ENCODE data around the gene KIRREL1. TPM values are rescaled to one million over a fixed set of nuclear protein-coding genes. Genes with fewer than 3 reads are reported as not detected.

The KIRREL1 gene
- total RNA-seq, 1 experiment from 2014 or later: 101 TPM

GRCh38 chr1:158115126-158115525, 121.7 kb downstream of the KIRREL1 start:
- CTCF ChIA-PET: interaction anchor here (0.8 to 33.5 kb wide), 7 partner anchors 2 to 138 kb away, joined by 3 to 2587 read pairs (median 210); partner anchors contain the start of gene KIRREL1
- no peak for DNase-seq (ENCODE audit: unreplicated experiment)
- peaks cover 11% of the 10 kb centered on the region for H3K27me3 Mint-ChIP-seq (ENCODE audit: insufficient read depth, unreplicated experiment)
- no TSS peak for BruUV-seq (replicated peaks)
- no peak overlapping the region for H3K27ac Mint-ChIP-seq (ENCODE audit: low read depth, unreplicated experiment)
- H3K36me3 Mint-ChIP-seq (ENCODE audit: insufficient read depth, unreplicated experiment): no peaks in the 10 kb centered on the region
- POLR2A ChIA-PET: no interaction called here
- no peak overlapping the region for H3K4me3 Mint-ChIP-seq (ENCODE audit: unreplicated experiment)
- TF ChIP-seq, protein P1, sequence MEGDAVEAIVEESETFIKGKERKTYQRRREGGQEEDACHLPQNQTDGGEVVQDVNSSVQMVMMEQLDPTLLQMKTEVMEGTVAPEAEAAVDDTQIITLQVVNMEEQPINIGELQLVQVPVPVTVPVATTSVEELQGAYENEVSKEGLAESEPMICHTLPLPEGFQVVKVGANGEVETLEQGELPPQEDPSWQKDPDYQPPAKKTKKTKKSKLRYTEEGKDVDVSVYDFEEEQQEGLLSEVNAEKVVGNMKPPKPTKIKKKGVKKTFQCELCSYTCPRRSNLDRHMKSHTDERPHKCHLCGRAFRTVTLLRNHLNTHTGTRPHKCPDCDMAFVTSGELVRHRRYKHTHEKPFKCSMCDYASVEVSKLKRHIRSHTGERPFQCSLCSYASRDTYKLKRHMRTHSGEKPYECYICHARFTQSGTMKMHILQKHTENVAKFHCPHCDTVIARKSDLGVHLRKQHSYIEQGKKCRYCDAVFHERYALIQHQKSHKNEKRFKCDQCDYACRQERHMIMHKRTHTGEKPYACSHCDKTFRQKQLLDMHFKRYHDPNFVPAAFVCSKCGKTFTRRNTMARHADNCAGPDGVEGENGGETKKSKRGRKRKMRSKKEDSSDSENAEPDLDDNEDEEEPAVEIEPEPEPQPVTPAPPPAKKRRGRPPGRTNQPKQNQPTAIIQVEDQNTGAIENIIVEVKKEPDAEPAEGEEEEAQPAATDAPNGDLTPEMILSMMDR (IDR thresholded peaks at IDR 0.05; ENCODE audit: unreplicated experiment): no peak
- H3K9me3 Mint-ChIP-seq (ENCODE audit: unreplicated experiment): no peaks in the 10 kb centered on the region
- H3K4me1 Mint-ChIP-seq (ENCODE audit: insufficient read depth, unreplicated experiment): peaks cover 11% of the 10 kb centered on the region
- intact Hi-C loops (cut with micrococcal nuclease): no loop called here

DNA sequence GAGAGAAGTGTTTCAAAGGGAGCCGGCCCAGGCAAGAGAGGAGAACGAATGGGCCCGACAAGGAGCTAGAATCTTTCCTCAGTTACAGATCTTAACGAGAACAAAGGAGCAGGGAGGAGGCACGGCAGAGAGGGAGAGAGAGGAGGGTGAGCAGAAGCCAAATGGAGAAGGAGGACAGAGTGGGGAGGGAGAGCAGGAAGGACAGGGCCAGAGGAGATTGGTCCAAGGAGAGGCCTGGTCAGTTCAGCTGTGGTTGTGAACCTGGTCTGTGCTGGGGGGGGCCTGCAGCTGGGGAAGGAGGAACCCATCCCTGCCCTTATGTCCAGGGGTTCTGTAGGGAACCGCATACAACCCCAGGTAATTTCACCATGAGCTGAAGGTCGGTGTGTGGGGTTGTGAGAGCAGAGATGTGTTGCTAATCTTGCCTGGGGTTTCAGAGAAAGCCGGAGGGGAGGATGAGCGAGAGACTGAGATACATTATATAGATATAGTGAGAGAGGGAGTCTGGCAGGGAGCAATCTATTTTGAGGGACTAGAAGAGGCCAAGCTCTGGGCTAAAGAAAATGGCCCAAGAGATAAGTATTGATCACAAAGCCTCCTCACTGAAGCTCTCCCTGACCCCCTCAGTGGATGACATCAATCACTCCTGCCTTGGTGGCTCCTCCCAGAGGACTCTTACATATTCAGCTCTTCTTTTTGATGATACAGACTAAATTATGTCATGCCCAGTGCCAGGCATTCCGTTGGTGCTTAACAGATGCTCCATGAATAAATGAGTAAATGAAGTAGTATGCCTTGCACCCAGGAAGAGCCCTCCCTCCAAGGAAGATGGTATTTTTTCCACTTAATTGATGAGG, 123.1 kb downstream of the KIRREL1 start:
- POLR2A ChIA-PET: interaction anchor here (0.9 to 1.0 kb wide), 2 partner anchors 13 to 127 kb away, joined by 4 to 5 read pairs; no protein-coding TSS in a partner anchor
- no peak overlapping the region for H3K27ac Mint-ChIP-seq (ENCODE audit: low read depth, unreplicated experiment)

GRCh38 chr1:158117854-158118704, 124.6 kb downstream of the KIRREL1 start:
- H3K27ac Mint-ChIP-seq (ENCODE audit: low read depth, unreplicated experiment): no peak overlapping the region
- peak; percentile 65 for DNase-seq (ENCODE audit: unreplicated experiment)
- H3K27me3 Mint-ChIP-seq (ENCODE audit: insufficient read depth, unreplicated experiment): peaks cover 11% of the 10 kb centered on the region
- intact Hi-C loops (cut with micrococcal nuclease): no loop called here
- no TSS peak for BruUV-seq (replicated peaks)
- ChIA-PET POLR2A (interaction anchor here (0.5 to 2.8 kb wide), 3 partner anchors 98 to 149 kb away, joined by 3 to 13 read pairs (median 3); no protein-coding TSS in a partner anchor), CTCF (interaction anchor here (0.5 to 33.5 kb wide), 18 partner anchors 1 to 1071 kb away, joined by 3 to 2587 read pairs (median 4); partner anchors contain the start of gene KIRREL1)
- TF ChIP-seq, protein P1 (IDR thresholded peaks at IDR 0.05; ENCODE audit: unreplicated experiment): peak; percentile 55
- H3K9me3 Mint-ChIP-seq (ENCODE audit: unreplicated experiment): no peaks in the 10 kb centered on the region
- peaks cover 11% of the 10 kb centered on the region for H3K4me1 Mint-ChIP-seq (ENCODE audit: insufficient read depth, unreplicated experiment)
- no peak overlapping the region for H3K4me3 Mint-ChIP-seq (ENCODE audit: unreplicated experiment)
- H3K36me3 Mint-ChIP-seq (ENCODE audit: insufficient read depth, unreplicated experiment): no peaks in the 10 kb centered on the region

More for the DNA sequence above, 123.1 kb downstream of the KIRREL1 start:
- Mint-ChIP-seq H3K36me3 (ENCODE audit: insufficient read depth, unreplicated experiment) (no peaks in the 10 kb centered on the region), H3K4me3 (ENCODE audit: unreplicated experiment) (no peak overlapping the region), H3K4me1 (ENCODE audit: insufficient read depth, unreplicated experiment) (peaks cover 11% of the 10 kb centered on the region), H3K9me3 (ENCODE audit: unreplicated experiment) (no peaks in the 10 kb centered on the region), H3K27me3 (ENCODE audit: insufficient read depth, unreplicated experiment) (peaks cover 11% of the 10 kb centered on the region)
- no TSS peak for BruUV-seq (replicated peaks)
- intact Hi-C loops (cut with micrococcal nuclease): no loop called here
- TF ChIP-seq, protein P1 (IDR thresholded peaks at IDR 0.05; ENCODE audit: unreplicated experiment): no peak
- CTCF ChIA-PET: interaction anchor here (0.6 to 33.5 kb wide), 16 partner anchors 0 to 550 kb away, joined by 3 to 2587 read pairs (median 4); partner anchors contain the start of gene KIRREL1
- DNase-seq (ENCODE audit: unreplicated experiment): no peak
